C4-2B (cell line): Measurements from ENCODE around the gene OLFML3.

Source experiments
- CTCF ChIP-seq: fragments of 450-650 bp; conservative IDR thresholded peaks from 2 replicates; pipeline ENCODE4 v1.5.1; 2017; ENCODE audit warnings: mild to moderate bottlenecking
- ZFX ChIP-seq: fragments of 450-650 bp; IDR thresholded peaks from 2 replicates; pipeline ENCODE4 v1.6.1; 2017

- no peak for TF ChIP-seq CTCF
- no peak for TF ChIP-seq ZFX
Measured at GRCh38 chr1:114011796-114012195, 32.5 kb downstream of the OLFML3 start.
